ENCODE data around the gene RUNX2. TPM values are rescaled to one million over a fixed set of nuclear protein-coding genes. Genes with fewer than 3 reads are reported as not detected.
A peak's percentile ranks its signal among the peaks of the same experiment; 100 is the strongest.

Gene RUNX2
- total RNA-seq, 3 donors from 2014 or later = 2.0 to 4.4 (median 3.4) TPM

- H3K36me3 ChIP-seq (ENCODE audit: low read depth) = no peaks in the 10 kb centered on the region
- TF ChIP-seq CTCF (IDR thresholded peaks at IDR 0.05) = no peak
- DNase-seq (no peak), ATAC-seq (no peak)
- no peaks in the 10 kb centered on the region for H3K9me3 ChIP-seq
- H3K4me3 ChIP-seq = no peak overlapping the region
- H3K4me1 ChIP-seq (ENCODE audit: low read depth) = peaks cover 13% of the 10 kb centered on the region
- intact Hi-C loops (cut with DNase I, micrococcal nuclease) = no loop called here
Observed at GRCh38 chr6:45445364-45445748, 117.2 kb downstream of the RUNX2 start.

- intact Hi-C loops (cut with DNase I, micrococcal nuclease) = no loop called here
- Histone ChIP-seq H3K36me3 (ENCODE audit: low read depth) (no peaks in the 10 kb centered on the region), H3K4me3 (no peak overlapping the region), H3K4me1 (ENCODE audit: low read depth) (peaks cover 13% of the 10 kb centered on the region), H3K9me3 (no peaks in the 10 kb centered on the region)
- TF ChIP-seq CTCF (IDR thresholded peaks at IDR 0.05) = no peak
- peak; percentile 98 for ATAC-seq
- DNase-seq = peak; percentile 42 to 81 (median 60)
Observed at GRCh38 chr6:45445749-45446549, 117.8 kb downstream of the RUNX2 start.

GRCh38 chr6:45447005-45447404 is 118.9 kb downstream of the RUNX2 start:
- Histone ChIP-seq H3K4me1 (ENCODE audit: low read depth) (peaks cover 13% of the 10 kb centered on the region), H3K9me3 (no peaks in the 10 kb centered on the region), H3K4me3 (no peak overlapping the region), H3K36me3 (ENCODE audit: low read depth) (no peaks in the 10 kb centered on the region)
- no peak for ATAC-seq
- TF ChIP-seq CTCF (IDR thresholded peaks at IDR 0.05) = no peak
- no peak for DNase-seq
- intact Hi-C loops (cut with DNase I, micrococcal nuclease) = no loop called here

- DNase-seq (no peak), ATAC-seq (no peak)
- Histone ChIP-seq H3K36me3 (ENCODE audit: low read depth) (no peaks in the 10 kb centered on the region), H3K4me3 (no peak overlapping the region), H3K9me3 (no peaks in the 10 kb centered on the region), H3K4me1 (ENCODE audit: low read depth) (peaks cover 13% of the 10 kb centered on the region)
- TF ChIP-seq CTCF (IDR thresholded peaks at IDR 0.05) = no peak
- intact Hi-C loops (cut with DNase I, micrococcal nuclease) = no loop called here
Observed at GRCh38 chr6:45447716-45448115, 119.6 kb downstream of the RUNX2 start.

DNA sequence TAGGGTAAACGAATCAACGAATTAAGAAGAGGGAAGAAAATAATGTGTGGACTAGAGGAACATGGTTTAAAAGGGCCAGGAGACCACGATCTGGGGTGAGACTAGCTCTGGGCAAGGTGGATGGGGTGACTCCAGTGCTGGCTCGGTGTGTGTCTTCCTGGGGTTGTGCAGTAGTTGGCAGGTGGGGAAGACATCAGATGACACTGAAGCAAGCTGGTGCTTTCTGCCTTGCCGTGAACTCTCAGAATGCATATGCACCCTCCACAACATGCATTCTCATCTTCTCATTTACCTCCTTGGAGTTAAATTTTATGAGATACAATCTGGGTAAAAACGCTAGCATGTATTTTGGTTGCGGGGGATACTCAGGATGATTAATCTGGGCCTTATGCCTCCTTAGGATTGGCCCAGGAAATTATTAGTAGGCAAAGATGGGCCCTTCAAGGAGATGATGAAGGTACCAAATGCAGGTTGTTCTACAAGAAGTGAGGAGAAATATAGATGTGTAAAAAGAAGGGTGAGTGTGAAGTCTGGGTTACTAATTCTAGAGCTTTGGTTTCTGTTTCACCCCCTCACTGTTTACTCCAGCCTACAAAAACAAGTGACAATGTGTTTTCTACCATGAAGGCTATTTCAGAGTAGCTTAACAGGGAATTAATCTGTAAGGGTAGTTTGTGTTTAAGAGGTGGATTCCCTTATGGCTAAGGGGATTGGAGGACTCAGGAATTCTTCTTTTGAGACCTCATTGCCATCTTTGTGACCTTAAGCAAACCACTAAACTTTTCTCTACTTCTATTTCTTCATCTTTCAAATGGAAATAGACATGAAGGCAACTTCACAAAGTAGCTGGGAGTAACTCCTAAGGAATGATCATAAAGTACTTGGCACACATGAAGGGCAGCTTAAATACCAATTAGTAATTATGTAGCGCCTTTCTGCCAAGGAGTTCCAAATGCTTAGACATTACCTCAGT is 120.6 kb downstream of the RUNX2 start:
- intact Hi-C loops (cut with DNase I, micrococcal nuclease) = no loop called here
- no peaks in the 10 kb centered on the region for H3K9me3 ChIP-seq
- no peak overlapping the region for H3K4me3 ChIP-seq
- no peak for TF ChIP-seq CTCF (IDR thresholded peaks at IDR 0.05)
- peaks cover 13% of the 10 kb centered on the region for H3K4me1 ChIP-seq (ENCODE audit: low read depth)
- H3K36me3 ChIP-seq (ENCODE audit: low read depth) = no peaks in the 10 kb centered on the region
- no peak for DNase-seq
- no peak for ATAC-seq
